SH-SY5Y (cell line): ENCODE data around the gene MRPL38.

Experiments used
- GATA2 ChIP-seq: IDR thresholded peaks from 2 replicates; pipeline ENCODE4 v1.6.1; 2011; ENCODE audit warnings: mild to moderate bottlenecking, low read depth, low read length
- GATA3 ChIP-seq: IDR thresholded peaks from 2 replicates; pipeline ENCODE4 v1.6.1; 2011; ENCODE audit warnings: low read depth, mild to moderate bottlenecking, low read length, moderate library complexity

DNA sequence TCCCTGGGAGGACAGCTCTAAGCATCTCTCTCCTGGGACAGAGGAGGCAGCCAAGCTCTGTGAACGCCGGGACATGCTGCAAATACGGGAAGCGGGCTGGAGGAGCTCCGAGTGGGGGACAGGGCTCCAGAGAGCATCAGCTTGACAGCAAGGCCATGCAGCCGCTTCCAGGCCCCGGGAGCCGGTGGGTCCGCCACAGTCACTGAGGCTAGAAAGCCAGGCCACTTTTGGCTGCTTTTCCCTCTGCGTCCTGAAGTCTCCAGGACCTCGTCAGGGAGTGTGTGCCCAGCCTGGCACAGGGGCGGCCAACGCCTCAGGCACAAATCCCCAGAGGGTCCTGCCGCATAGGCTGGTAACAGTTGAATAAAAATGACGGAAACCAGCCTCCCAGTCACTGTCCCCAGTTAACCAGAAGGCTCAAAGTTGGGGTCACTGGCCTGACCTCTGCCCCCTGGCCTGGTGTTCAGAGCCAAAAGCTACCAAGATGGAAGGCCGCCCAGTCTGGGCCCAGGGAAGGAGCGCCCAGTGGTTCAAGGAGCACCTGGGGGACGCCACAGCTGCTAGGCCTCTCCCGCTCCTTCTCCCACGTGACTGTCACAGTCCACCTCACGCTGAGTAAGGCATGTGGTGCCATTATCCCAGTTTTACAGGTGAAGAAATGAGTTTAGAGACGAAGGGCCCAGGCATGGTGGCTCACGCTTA is 4.8 kb downstream of the MRPL38 start:
- TF ChIP-seq GATA3 (no peak), GATA2 (no peak)
